Prostate gland (tissue), 2 donors: ENCODE results near the gene SLC4A2.

Source experiments
- CTCF ChIP-seq, 4 experiments: fragments of 200-600 bp in 2 of 4; fragments of 450-650 bp in 2 of 4; sonication (generic) in 2 of 4; IDR thresholded peaks; 1 replicate in 3 of 4; 2 replicates in 1 of 4; pipeline ENCODE4 v1.5.1; 2016 to 2019; ENCODE audit warnings: antibody characterized with exemption in 4 of 4, mild to moderate bottlenecking in 2 of 4, moderate library complexity in 2 of 4
- POLR2A ChIP-seq: fragments of 450-650 bp; IDR thresholded peaks from one replicate; pipeline ENCODE4 v1.6.1; 2016; ENCODE audit warnings: antibody characterized with exemption, mild to moderate bottlenecking
- POLR2AphosphoS5 ChIP-seq: sonication (generic); formaldehyde crosslinking; IDR thresholded peaks from one replicate; pipeline ENCODE4 v1.6.1; 2017; ENCODE audit warnings: antibody characterized with exemption

DNA sequence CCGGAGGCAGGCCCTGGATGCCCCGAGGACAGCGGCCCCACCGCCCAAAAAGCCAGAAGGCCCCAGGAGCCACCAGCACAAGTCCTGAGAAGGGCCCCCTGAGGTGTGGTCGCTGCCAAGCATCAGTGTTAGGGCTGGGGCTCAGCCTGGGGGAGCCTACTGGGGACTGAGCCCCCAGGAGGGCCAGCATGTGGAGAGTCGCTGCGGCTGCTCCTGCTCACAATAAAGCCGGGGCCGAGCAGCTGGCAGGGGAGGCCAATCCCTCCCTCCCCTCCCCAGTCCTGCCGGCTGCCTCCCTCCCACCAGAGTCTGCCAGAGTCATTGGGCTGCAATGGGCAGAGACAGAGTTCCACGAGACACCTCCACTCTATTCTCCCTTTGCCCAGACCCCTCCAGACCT lies 14.1 kb upstream of the SLC4A2 start:
- TF ChIP-seq CTCF (IDR thresholded peaks at IDR 0.05) = no peak
- no peak for TF ChIP-seq POLR2A
- TF ChIP-seq POLR2AphosphoS5 = no peak
